ENCODE data around the gene AP3S2.
"Not testable (repeated sequence)": the region's sequence is repeated elsewhere in the genome, so short reads cannot be mapped to it uniquely, and the experiment has no call there.

Gene AP3S2

DNA sequence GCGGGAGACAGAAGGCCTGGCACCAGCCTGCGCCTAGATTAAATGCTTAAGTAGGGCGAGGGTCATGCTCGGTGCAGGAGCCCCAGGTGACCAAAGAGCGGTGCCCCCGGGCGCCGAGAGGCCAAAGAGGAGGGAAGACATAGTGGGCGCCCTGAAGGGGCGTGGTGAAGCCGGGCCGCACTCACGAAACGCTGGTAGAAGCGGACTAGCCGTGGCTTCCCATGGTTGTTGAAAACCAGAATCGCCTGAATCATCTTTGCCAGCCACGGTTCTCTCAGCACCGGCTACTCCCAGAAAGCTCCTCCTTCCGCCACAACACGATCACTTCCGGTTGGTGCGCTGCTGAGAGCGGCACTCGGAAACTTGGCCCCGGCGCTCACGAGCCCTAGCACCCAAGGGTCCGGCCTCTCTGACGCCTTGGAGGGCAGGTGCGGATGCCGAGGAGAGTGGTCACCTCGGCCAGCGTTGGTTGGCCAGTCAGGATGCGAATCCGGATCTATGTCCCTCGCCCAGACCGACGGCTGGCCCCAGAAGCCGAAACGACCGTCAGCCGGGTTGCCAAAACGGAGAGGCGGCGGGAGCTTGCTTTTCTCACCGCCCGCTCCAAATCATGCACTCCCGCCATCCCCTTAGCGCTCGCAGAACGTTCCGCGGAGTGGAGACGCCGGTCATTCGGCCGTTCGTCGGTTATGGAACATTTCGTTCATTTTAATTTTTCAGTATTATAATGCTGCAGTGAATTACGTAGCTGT, at the start of gene AP3S2:
Gene AP3S2 (minus strand): TSS at position 299 of the 752 bp plus-strand sequence. CDS start 45 bp downstream, at position 254.
- peak; percentile 94 to 98 (median 97) for DNase-seq

DNA sequence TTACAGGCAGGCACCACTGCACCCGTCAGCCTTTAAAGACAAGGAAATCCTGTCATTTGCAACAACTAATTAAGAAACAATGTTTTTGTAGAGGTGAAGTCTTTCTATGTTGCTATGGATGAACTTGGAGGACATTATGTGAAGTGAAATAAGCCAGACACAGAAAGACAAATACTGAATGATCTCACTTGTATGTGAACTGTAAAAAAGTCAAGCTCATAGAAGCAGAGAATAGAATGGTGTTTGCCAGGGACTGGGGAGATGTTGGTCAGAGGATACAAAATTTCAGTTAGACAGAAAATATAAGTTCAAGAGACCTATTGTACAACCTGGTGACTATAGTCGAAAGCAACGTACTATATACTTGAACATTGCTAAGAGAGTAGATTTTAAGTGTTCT, 46.1 kb upstream of the AP3S2 start:
- DNase-seq = no peak

DNA sequence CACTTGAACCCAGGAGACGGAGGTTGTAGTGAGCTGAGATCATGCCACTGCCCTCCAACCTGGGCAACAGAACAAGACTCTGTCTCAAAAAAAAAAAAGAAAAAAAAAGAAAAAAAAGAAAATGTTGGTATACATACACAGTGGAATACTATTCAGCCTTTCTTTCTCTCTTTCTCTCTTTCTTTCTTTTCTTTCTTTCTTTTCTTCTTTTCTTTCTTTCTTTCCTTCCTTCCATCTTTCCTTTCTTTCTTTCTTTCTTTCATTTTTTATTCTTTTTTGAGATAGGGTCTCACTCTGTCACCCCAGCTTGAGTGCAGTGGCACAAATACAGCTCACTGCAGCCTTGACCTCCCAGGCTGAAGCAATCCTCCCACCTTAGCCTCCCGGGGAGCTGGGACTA, 45.6 kb upstream of the AP3S2 start:
- DNase-seq = not testable (repeated sequence)

GRCh38 chr15:89937365-89938350, 43.9 kb upstream of the AP3S2 start:
- no peak for DNase-seq

DNA sequence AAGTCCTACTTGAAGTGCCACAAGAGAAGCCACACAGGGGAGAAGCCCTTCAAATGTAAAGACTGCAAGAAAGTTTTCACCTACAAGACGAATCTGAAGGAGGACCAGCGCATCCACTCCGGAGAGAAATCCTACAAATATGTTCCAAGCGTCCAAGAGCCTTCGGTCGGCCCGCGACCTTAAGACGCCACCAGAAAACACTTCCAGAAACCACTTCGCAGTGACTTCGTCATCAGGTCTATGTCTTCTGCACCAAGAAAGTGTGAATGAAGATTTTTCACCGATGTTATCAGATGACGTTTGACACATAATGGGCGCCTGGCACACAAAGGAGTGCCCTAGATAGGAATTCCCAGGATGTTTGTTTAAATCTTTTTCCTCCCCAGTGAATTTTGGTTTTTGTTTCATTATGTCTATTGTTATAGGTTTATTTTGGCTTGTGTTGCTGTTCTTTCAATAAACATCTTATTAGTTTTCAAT, 43.0 kb upstream of the AP3S2 start:
- DNase-seq = no peak

DNA sequence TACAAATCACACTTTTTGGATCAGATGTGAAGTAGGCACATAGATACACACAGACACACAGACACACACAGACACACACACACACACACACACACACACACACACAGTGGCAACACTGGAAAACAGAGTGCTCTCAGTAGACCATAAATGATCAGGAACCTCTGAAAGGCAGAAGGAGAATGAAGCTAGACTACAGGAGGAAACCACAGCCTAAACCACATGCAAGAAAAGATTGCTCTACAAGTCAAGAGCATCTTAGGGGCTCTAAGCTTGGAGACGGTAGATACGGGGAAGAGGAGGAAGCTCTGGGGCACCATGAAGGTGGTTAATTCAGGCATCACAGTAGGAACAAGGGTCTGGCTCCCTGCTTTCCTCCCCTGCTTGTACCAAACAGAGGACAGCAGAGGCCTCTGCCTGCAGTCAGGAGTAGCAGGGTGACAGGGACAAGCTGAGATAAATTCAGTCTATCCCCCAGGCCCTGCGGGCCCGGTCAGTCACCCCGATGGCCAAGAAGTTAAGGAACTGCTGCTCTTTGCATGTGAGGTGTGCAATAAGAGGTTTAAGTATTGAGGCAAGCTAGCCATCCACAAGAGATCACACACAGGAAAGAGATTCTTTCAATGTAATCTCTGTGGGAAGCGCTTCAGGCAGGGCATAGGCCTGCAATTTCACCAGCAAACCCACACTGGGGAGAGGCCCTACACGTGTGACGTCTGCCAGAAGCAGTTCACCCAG, 42.4 kb upstream of the AP3S2 start:
- no peak for DNase-seq

- DNase-seq = no peak
Observed at GRCh38 chr15:89932880-89933279, 39.1 kb upstream of the AP3S2 start.

DNA sequence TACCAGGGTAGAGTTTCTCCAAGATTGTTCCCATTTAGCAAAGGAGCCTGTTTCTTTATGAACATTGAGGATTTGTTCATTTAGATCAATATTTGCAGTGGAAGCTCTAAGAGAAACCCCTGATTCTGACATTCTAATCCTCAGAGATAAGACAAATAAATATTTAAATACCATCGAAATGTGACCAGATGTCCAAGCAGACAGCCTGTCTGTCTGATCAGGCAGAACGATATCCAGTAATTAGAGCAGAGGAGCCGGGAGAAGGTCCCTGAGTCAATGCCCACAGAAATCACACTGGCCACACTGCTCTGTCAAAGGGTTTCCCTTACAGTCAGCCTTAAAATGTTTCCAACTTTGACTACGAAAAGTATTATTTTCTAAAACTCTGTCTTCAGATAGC, 34.6 kb upstream of the AP3S2 start:
- DNase-seq = no peak

- no peak for DNase-seq
Observed at GRCh38 chr15:89926158-89926557, 32.4 kb upstream of the AP3S2 start.

DNA sequence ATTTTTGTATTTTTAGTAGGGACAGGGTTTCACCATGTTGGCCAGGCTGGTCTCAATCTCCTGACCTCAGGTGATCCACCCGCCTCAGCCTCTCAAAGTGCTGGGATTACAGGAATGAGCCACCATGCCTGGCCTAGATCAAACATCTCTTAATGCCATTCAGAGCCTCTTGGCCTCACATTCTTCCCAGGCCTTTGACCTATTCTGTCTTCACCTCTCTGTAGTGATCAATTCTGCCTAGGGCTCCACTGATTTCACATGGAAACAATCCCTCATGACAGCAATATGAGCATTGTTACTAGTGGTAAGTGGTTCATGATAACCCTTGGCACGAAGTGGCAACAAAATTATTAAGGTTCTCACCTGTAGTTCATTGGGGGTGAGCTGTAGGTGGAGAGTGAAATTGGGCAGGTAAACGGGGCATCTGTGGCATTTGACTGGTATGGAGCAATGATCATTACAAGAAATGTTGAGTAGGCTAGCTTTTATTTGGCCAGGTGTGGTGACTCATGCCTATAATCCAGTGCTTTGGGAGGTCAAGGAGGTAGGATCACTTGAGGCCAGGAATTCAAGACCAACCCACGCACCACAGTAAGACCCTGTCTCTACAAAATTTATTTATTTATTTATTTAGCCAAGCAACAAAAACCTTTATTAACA, 23.8 kb upstream of the AP3S2 start:
- DNase-seq = no peak

DNA sequence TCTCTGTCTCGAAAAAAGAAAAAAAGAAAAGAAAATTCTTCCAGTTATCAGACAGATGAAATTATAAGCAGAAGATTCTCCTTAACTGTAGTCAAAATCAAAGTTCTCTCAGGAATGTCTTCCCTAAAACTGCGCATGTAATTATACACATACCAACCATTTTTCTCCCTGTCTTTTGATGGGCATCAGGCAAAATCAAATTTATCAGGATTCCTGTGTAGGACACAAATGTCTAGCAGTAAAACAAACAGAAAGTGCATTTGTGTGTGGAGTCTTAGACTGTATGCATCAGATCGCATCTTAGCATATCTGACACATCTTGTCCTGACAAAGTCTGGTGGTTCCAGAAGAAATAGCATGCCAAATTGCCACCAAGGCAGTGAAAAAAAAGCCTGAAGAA, 22.9 kb upstream of the AP3S2 start:
- DNase-seq = no peak

GRCh38 chr15:89912674-89913396, 19.0 kb upstream of the AP3S2 start, which contains the start of gene ARPIN:
Gene ARPIN, minus strand, starts transcription at chr15:89912952. Its CDS starts 117 bp downstream, at chr15:89912835.
- DNase-seq = peak; percentile 39 to 57 (median 49)

GRCh38 chr15:89912145-89912673, 18.4 kb upstream of the AP3S2 start:
- DNase-seq = no peak

DNA sequence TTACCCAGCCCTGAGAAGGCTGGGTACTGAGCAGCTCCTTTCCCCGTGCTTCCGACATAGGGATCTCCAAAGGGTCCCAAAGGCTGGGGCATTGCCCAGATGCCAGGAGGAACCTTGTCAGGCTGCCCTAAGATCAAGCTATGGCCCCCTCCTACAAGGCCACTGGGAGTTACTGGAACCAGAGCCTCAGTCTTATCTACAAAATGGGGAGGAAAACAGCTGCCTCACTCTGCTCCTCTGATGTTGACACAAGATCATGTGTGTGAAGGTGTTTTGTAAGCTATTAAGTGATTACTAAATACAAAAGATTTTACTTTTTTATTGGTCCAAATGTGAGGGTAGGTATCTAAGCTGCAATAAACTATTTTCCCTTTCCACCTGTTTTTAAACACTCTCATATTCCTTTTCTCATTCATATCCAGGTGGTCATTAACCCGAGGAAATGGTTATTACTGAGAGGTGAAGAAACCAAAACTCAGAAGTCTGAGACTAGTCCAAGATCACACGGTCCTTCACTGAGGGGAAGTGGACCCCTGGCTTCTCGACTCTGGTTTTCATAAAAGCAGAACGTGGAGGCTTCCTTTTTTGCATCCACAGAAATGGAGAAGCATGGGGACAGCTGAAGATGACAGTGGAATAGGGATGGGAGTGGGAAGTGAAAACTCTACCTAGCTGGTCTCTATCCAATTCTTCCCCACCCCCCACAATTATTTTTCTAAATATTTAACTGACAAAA, 17.3 kb upstream of the AP3S2 start:
- no peak for DNase-seq

DNA sequence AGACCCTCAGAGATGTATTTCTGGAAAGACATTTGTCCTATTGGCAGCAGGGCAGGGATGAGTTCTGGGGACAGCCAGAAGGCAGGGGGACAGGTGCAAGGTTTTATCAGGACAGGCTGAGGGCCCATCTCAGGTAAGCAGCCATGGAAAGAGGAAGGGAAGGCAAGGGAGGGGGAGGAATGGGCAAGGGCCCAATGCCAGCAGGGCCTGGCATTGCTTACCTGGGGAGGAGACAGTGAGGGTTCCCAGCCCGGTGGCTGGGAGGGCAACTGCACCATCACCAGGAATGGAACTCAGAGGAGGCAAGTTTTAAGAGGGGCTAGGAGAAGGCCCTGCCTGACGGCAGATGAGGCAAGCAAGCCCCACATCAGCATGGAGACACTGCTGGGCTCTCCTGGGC, 15.8 kb upstream of the AP3S2 start:
- no peak for DNase-seq

GRCh38 chr15:89908226-89908625, 14.4 kb upstream of the AP3S2 start:
- peak in 1 of 3 experiments; percentile 6 for DNase-seq

DNA sequence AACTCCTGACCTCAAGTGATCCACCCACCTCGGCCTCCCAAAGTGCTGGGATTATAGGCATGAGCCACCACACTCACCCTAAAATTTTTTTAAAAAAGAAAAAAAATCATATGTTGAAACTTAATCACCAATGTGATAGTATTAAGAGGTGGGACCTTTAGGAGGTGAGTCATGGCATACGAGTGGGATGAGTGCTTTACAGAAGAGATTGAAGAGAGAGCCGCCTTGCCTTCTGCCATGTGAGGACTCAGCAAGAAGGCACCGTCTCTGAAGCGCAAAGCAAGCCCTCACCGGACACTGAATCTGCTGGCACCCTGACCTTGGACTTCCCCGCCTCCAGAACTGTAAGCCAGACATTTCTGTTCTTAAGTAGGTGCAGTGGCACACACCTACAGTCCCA, 13.5 kb upstream of the AP3S2 start:
- DNase-seq = no peak

- no peak for DNase-seq
Observed at GRCh38 chr15:89905846-89906378, 12.1 kb upstream of the AP3S2 start.

- no peak for DNase-seq
Observed at GRCh38 chr15:89904519-89904918, 10.7 kb upstream of the AP3S2 start.

DNA sequence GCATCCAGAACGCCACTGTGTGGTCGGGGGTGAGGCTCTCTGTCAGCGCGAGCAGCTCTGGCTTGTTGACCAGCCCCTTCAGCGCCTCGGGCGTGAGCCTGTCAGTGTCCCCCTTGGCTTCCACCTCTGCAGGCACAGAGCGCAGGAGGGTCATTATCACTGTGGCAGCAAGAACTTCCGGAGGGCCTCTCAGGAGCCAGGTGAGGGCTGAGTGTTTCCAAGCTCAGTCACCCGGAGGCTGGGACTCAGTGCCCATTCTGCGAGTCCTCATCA, 10.0 kb upstream of the AP3S2 start:
- DNase-seq = no peak

Data from NCI-H1417 (cell line).